GM23338 (cell line): ENCODE results near the gene CDK14. TPM values are rescaled to one million over a fixed set of nuclear protein-coding genes. Genes with fewer than 3 reads are reported as not detected.

Experiments used
- ATAC-seq: fragments of 200-7000 bp; cut with Tn5 transposase; 3 replicates; pipeline ENCODE4 v1.9.1; 2020
- DNase-seq: peaks from one replicate; pipeline ENCODE4 v3.0.0-alpha.2; 2015; ENCODE audit warnings: low spot score
- H2AFZ ChIP-seq: fragments of 200-600 bp; sonication (generic); 2 replicates; pipeline ENCODE4 v1.8.0; 2016; ENCODE audit warnings: antibody characterized with exemption, mild to moderate bottlenecking, moderate library complexity
- H3F3A ChIP-seq: fragments of 200-600 bp; sonication (generic); replicated peaks from 2 replicates; pipeline ENCODE4 v1.8.0; 2017; ENCODE audit warnings: antibody characterized with exemption, mixed run types, low read depth
- H3K27ac ChIP-seq: fragments of 200-600 bp; sonication (generic); 2 replicates; pipeline ENCODE4 v1.6.1; 2016; ENCODE audit warnings: low read depth
- H3K27me3 ChIP-seq: fragments of 200-600 bp; sonication (generic); 2 replicates; pipeline ENCODE4 v1.8.0; 2016; ENCODE audit warnings: mild to moderate bottlenecking, mixed run types, moderate library complexity; ENCODE audit not compliant: insufficient read depth
- H3K36me3 ChIP-seq: fragments of 200-600 bp; sonication (generic); 2 replicates; pipeline ENCODE4 v1.8.0; 2016; ENCODE audit warnings: mild to moderate bottlenecking; ENCODE audit not compliant: insufficient read depth
- H3K4me1 ChIP-seq: fragments of 200-600 bp; sonication (generic); 2 replicates; pipeline ENCODE4 v1.8.0; 2016; ENCODE audit warnings: mild to moderate bottlenecking, moderate library complexity; ENCODE audit not compliant: insufficient read depth
- H3K4me2 ChIP-seq: fragments of 200-600 bp; sonication (generic); 2 replicates; pipeline ENCODE4 v1.7.1; 2017; ENCODE audit warnings: mixed run types
- H3K4me3 ChIP-seq: fragments of 200-600 bp; sonication (generic); 2 replicates; pipeline ENCODE4 v1.6.1; 2016; ENCODE audit warnings: mixed run types
- H3K79me2 ChIP-seq: fragments of 200-600 bp; sonication (generic); replicated peaks from 2 replicates; pipeline ENCODE4 v1.8.0; 2017; ENCODE audit warnings: mild to moderate bottlenecking; ENCODE audit not compliant: insufficient read depth
- H3K9me2 ChIP-seq: fragments of 200-600 bp; sonication (generic); 2 replicates; pipeline ENCODE4 v1.8.0; 2017; ENCODE audit not compliant: insufficient read depth
- H4K20me1 ChIP-seq: fragments of 200-600 bp; sonication (generic); replicated peaks from 2 replicates; pipeline ENCODE4 v1.8.0; 2017; ENCODE audit warnings: mild to moderate bottlenecking; ENCODE audit not compliant: insufficient read depth
- H3K27ac Mint-ChIP-seq: 2 replicates; pipeline ENCODE4 v1.8.0; 2020; ENCODE audit warnings: inconsistent platforms, mild to moderate bottlenecking, moderate library complexity, mixed read lengths
- H3K27me3 Mint-ChIP-seq: 3 replicates; pipeline ENCODE4 v1.8.0; 2022; ENCODE audit warnings: low read depth, mild to moderate bottlenecking, moderate library complexity, mixed read lengths, inconsistent platforms; ENCODE audit not compliant: insufficient read depth, poor library complexity
- H3K36me3 Mint-ChIP-seq: 3 replicates; pipeline ENCODE4 v1.8.0; 2021; ENCODE audit warnings: low read depth, mild to moderate bottlenecking, inconsistent platforms, moderate library complexity, mixed read lengths
- H3K4me1 Mint-ChIP-seq: 3 replicates; pipeline ENCODE4 v1.8.0; 2020; ENCODE audit warnings: mild to moderate bottlenecking, inconsistent platforms, mixed read lengths
- H3K4me3 Mint-ChIP-seq: 3 replicates; pipeline ENCODE4 v1.8.0; 2021; ENCODE audit warnings: moderate library complexity, mild to moderate bottlenecking, inconsistent platforms, mixed read lengths
- H3K9me3 Mint-ChIP-seq: 3 replicates; pipeline ENCODE4 v1.8.0; 2020; ENCODE audit warnings: moderate library complexity, mild to moderate bottlenecking, inconsistent platforms, mixed read lengths
- CREB1 ChIP-seq: fragments of 250-450 bp; sonication (Bioruptor Pico); IDR thresholded peaks from 2 replicates; pipeline ENCODE4 v1.5.0; 2020; ENCODE audit warnings: low read depth, mild to moderate bottlenecking, moderate library complexity
- EZH2 ChIP-seq: fragments of 200-600 bp; sonication (generic); IDR thresholded peaks from one replicate; pipeline ENCODE4 v1.8.0; 2017; ENCODE audit warnings: antibody characterized with exemption, mild to moderate bottlenecking, low read depth; ENCODE audit not compliant: unreplicated experiment
- EZH2phosphoT487 ChIP-seq: fragments of 200-600 bp; sonication (generic); IDR thresholded peaks from one replicate; pipeline ENCODE4 v1.8.1; 2018; ENCODE audit warnings: antibody characterized with exemption; ENCODE audit not compliant: unreplicated experiment
- JUNB ChIP-seq: IDR thresholded peaks from one replicate; pipeline ENCODE4 v1.6.1; 2016; ENCODE audit warnings: antibody characterized with exemption; ENCODE audit not compliant: unreplicated experiment
- NANOG ChIP-seq: IDR thresholded peaks from 2 replicates; pipeline ENCODE4 v1.6.1; 2016; ENCODE audit warnings: antibody characterized with exemption, borderline replicate concordance
- POLR2AphosphoS5 ChIP-seq: IDR thresholded peaks from 2 replicates; pipeline ENCODE4 v1.6.1; 2016; ENCODE audit warnings: antibody characterized with exemption, low read depth
- STAT1 ChIP-seq: IDR thresholded peaks from one replicate; pipeline ENCODE4 v1.6.1; 2016; ENCODE audit warnings: antibody characterized with exemption; ENCODE audit not compliant: unreplicated experiment
- ZNF114 ChIP-seq: fragments of 250-450 bp; sonication (Bioruptor Pico); IDR thresholded peaks from 2 replicates; pipeline ENCODE4 v1.5.0; 2020; ENCODE audit warnings: mild to moderate bottlenecking, moderate library complexity
- ZNF331 ChIP-seq: fragments of 250-450 bp; sonication (Bioruptor Pico); IDR thresholded peaks from 2 replicates; pipeline ENCODE4 v1.5.0; 2020; ENCODE audit warnings: low read depth, mild to moderate bottlenecking, moderate library complexity
- polyA plus RNA-seq: library from polyadenylated mRNA; unstranded; fragments of >200 nt; fragmentation: Nextera tagmentation; extraction: Ambion mirVana; gene quantifications from 2 replicates; pipeline ENCODE4 v1.2.1, GENCODE V29; 2016
- total RNA-seq: library from RNA; depleted of rRNA; stranded (reverse); fragments of >200 nt; shearing (Covaris generic); gene quantifications from 2 replicates; pipeline ENCODE4 v1.2.3, GENCODE V29; 2014
- TF ChIP-seq, protein P1 (sequence below), 2 experiments: fragments of 200-600 bp in 1 of 2; sonication (generic) in 1 of 2; conservative IDR thresholded peaks; 2 replicates each; pipeline versions ENCODE4 v1.5.1 to v1.6.1; 2016 to 2017; ENCODE audit warnings: antibody characterized with exemption in 2 of 2, low read depth in 2 of 2, mild to moderate bottlenecking in 2 of 2, moderate library complexity in 1 of 2
- TF ChIP-seq, protein P2 (sequence below): IDR thresholded peaks from 2 replicates; pipeline ENCODE4 v1.6.1; 2016; ENCODE audit warnings: antibody characterized with exemption
- TF ChIP-seq, protein P3 (sequence below): IDR thresholded peaks from one replicate; pipeline ENCODE4 v1.6.1; 2018; ENCODE audit warnings: antibody characterized with exemption; ENCODE audit not compliant: unreplicated experiment

CDK14 gene
- total and polyA plus RNA-seq, 2 experiments from 2014 or later, result 11.2 to 24.0 TPM

DNA sequence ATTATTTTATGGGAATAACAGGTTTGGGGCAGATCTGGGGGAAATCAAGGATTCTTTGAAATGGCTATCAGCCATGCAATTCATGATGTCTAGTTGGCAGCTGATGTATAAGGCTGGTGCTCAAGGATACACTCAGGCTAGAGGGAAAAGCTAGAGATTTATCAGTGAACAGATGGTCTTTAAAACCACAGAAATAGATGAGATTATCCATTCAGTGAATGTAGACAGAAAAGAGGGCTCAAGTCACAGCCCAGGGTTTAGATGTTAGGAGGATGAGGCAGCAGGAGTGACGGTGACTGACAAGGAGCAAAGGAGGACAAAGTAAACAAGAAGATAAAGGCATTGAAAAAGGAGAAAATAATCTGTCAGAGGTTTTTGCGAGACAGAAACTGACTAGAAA, 238.7 kb downstream of the CDK14 start:
- Mint-ChIP-seq H3K27me3 (peaks cover 3% of the 10 kb centered on the region), H3K9me3 (peaks cover 27% of the 10 kb centered on the region), H3K36me3 (peaks cover 42% of the 10 kb centered on the region), H3K27ac (no peak overlapping the region), H3K4me1 (peaks cover 16% of the 10 kb centered on the region), H3K4me3 (no peak overlapping the region)
- Histone ChIP-seq H4K20me1 (no peaks in the 10 kb centered on the region; the same call in 1 of the 2 replicates), H3K27ac (no peak overlapping the region), H2AFZ (no peak overlapping the region), H3K4me1 (peaks cover 14% of the 10 kb centered on the region; the same call in 1 of the 2 replicates), H3K9me2 (0 out of 2 replicates have a peak, but pooled peaks cover 3% of the 10 kb centered on the region), H3K79me2 (no peaks in the 10 kb centered on the region), H3K4me2 (no peak overlapping the region), H3K4me3 (no peak overlapping the region), H3F3A (no peaks in the 10 kb centered on the region), H3K27me3 (no peaks in the 10 kb centered on the region), H3K36me3 (no peaks in the 10 kb centered on the region)
- DNase-seq, result no peak
- TF ChIP-seq, protein P1, sequence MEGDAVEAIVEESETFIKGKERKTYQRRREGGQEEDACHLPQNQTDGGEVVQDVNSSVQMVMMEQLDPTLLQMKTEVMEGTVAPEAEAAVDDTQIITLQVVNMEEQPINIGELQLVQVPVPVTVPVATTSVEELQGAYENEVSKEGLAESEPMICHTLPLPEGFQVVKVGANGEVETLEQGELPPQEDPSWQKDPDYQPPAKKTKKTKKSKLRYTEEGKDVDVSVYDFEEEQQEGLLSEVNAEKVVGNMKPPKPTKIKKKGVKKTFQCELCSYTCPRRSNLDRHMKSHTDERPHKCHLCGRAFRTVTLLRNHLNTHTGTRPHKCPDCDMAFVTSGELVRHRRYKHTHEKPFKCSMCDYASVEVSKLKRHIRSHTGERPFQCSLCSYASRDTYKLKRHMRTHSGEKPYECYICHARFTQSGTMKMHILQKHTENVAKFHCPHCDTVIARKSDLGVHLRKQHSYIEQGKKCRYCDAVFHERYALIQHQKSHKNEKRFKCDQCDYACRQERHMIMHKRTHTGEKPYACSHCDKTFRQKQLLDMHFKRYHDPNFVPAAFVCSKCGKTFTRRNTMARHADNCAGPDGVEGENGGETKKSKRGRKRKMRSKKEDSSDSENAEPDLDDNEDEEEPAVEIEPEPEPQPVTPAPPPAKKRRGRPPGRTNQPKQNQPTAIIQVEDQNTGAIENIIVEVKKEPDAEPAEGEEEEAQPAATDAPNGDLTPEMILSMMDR (conservative IDR thresholded peaks at IDR 0.05; ENCODE audit: low read depth in 2 of 2), result no peak
- no peak for TF ChIP-seq EZH2
- no peak for TF ChIP-seq CREB1 (CRISPR knock-in tag)
- no peak for TF ChIP-seq ZNF114 (CRISPR knock-in tag)
- no peak for TF ChIP-seq JUNB
- ATAC-seq, result no peak

DNA sequence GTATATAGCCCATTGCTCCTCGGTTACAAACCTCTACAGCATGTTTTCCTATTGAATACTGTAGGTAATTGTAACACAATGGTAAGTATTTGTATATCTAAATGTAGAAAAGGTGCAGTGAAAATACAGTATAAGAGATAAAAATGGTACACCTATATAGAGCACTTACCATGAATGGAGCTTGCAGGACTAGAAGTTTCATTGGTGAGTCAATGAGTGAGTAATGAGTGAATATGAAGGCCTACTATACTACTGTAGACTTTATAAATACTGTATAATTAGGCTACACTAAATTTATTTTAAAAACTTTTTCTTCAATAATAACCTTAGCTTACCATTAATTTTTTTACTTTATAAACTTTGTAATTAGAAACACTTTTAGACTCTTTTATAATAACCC, 239.7 kb downstream of the CDK14 start:
- peaks cover 16% of the 10 kb centered on the region for H3K9me3 Mint-ChIP-seq
- no peak overlapping the region for H3K4me3 Mint-ChIP-seq
- Histone ChIP-seq H3F3A (no peaks in the 10 kb centered on the region), H3K4me2 (no peak overlapping the region), H3K9me2 (0 out of 2 replicates have a peak, but pooled peaks cover 3% of the 10 kb centered on the region), H4K20me1 (no peaks in the 10 kb centered on the region; the same call in 1 of the 2 replicates), H3K4me3 (no peak overlapping the region), H3K79me2 (no peaks in the 10 kb centered on the region), H3K27ac (no peak overlapping the region), H3K27me3 (no peaks in the 10 kb centered on the region), H2AFZ (no peak overlapping the region), H3K36me3 (no peaks in the 10 kb centered on the region), H3K4me1 (peaks cover 10% of the 10 kb centered on the region; the same call in 1 of the 2 replicates)
- DNase-seq (no peak), ATAC-seq (no peak)
- peaks cover 2% of the 10 kb centered on the region for H3K27me3 Mint-ChIP-seq
- TF ChIP-seq, protein P2, sequence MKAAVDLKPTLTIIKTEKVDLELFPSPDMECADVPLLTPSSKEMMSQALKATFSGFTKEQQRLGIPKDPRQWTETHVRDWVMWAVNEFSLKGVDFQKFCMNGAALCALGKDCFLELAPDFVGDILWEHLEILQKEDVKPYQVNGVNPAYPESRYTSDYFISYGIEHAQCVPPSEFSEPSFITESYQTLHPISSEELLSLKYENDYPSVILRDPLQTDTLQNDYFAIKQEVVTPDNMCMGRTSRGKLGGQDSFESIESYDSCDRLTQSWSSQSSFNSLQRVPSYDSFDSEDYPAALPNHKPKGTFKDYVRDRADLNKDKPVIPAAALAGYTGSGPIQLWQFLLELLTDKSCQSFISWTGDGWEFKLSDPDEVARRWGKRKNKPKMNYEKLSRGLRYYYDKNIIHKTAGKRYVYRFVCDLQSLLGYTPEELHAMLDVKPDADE, result no peak
- TF ChIP-seq, protein P1 (conservative IDR thresholded peaks at IDR 0.05; ENCODE audit: low read depth in 2 of 2), result no peak
- TF ChIP-seq POLR2AphosphoS5 (no peak), STAT1 (no peak), ZNF331 (CRISPR knock-in tag) (no peak), ZNF114 (CRISPR knock-in tag) (no peak), NANOG (no peak), JUNB (no peak), EZH2phosphoT487 (no peak), CREB1 (CRISPR knock-in tag) (no peak), EZH2 (no peak)
- TF ChIP-seq, protein P3, sequence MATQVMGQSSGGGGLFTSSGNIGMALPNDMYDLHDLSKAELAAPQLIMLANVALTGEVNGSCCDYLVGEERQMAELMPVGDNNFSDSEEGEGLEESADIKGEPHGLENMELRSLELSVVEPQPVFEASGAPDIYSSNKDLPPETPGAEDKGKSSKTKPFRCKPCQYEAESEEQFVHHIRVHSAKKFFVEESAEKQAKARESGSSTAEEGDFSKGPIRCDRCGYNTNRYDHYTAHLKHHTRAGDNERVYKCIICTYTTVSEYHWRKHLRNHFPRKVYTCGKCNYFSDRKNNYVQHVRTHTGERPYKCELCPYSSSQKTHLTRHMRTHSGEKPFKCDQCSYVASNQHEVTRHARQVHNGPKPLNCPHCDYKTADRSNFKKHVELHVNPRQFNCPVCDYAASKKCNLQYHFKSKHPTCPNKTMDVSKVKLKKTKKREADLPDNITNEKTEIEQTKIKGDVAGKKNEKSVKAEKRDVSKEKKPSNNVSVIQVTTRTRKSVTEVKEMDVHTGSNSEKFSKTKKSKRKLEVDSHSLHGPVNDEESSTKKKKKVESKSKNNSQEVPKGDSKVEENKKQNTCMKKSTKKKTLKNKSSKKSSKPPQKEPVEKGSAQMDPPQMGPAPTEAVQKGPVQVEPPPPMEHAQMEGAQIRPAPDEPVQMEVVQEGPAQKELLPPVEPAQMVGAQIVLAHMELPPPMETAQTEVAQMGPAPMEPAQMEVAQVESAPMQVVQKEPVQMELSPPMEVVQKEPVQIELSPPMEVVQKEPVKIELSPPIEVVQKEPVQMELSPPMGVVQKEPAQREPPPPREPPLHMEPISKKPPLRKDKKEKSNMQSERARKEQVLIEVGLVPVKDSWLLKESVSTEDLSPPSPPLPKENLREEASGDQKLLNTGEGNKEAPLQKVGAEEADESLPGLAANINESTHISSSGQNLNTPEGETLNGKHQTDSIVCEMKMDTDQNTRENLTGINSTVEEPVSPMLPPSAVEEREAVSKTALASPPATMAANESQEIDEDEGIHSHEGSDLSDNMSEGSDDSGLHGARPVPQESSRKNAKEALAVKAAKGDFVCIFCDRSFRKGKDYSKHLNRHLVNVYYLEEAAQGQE, result no peak
- peaks cover 31% of the 10 kb centered on the region for H3K36me3 Mint-ChIP-seq
- H3K27ac Mint-ChIP-seq, result no peak overlapping the region
- peaks cover 11% of the 10 kb centered on the region; the same call in 2 of the 3 replicates for H3K4me1 Mint-ChIP-seq
